ENCODE measurements around the gene KLK3.

KLK3 gene

GRCh38 chr19:50844296-50844935, 10.3 kb upstream of the KLK3 start:
- no peak overlapping the region for H3K4me3 ChIP-seq (ENCODE audit: low read depth, low read length)
- no peak for TF ChIP-seq CTCF (IDR thresholded peaks at IDR 0.05; ENCODE audit: borderline replicate concordance, insufficient read depth, low read depth, low read length)

GRCh38 chr19:50850738-50851137, 4.0 kb upstream of the KLK3 start:
- H3K4me3 ChIP-seq (ENCODE audit: low read depth, low read length): no peak overlapping the region
- no peak for TF ChIP-seq CTCF (IDR thresholded peaks at IDR 0.05; ENCODE audit: borderline replicate concordance, insufficient read depth, low read depth, low read length)

- TF ChIP-seq CTCF (IDR thresholded peaks at IDR 0.05; ENCODE audit: borderline replicate concordance, insufficient read depth, low read depth, low read length): no peak
- H3K4me3 ChIP-seq (ENCODE audit: low read depth, low read length): no peak overlapping the region
These were observed 3.1 kb upstream of the KLK3 start for GRCh38 chr19:50851620-50852019.

GRCh38 chr19:50857366-50857765, 2.7 kb downstream of the KLK3 start:
- no peak for TF ChIP-seq CTCF (IDR thresholded peaks at IDR 0.05; ENCODE audit: borderline replicate concordance, insufficient read depth, low read depth, low read length)
- H3K4me3 ChIP-seq (ENCODE audit: low read depth, low read length): no peak overlapping the region

- no peak overlapping the region for H3K4me3 ChIP-seq (ENCODE audit: low read depth, low read length)
- TF ChIP-seq CTCF (IDR thresholded peaks at IDR 0.05; ENCODE audit: borderline replicate concordance, insufficient read depth, low read depth, low read length): no peak
These were observed 4.2 kb downstream of the KLK3 start for GRCh38 chr19:50858886-50859285.

- H3K4me3 ChIP-seq (ENCODE audit: low read depth, low read length): no peak overlapping the region
- TF ChIP-seq CTCF (IDR thresholded peaks at IDR 0.05; ENCODE audit: borderline replicate concordance, insufficient read depth, low read depth, low read length): no peak
These were observed 5.1 kb downstream of the KLK3 start for GRCh38 chr19:50859849-50860248.

- no peak for TF ChIP-seq CTCF (IDR thresholded peaks at IDR 0.05; ENCODE audit: borderline replicate concordance, insufficient read depth, low read depth, low read length)
- no peak overlapping the region for H3K4me3 ChIP-seq (ENCODE audit: low read depth, low read length)
These were observed 6.3 kb downstream of the KLK3 start for GRCh38 chr19:50861010-50861409.

Data from GM12875 (cell line).